IMR-90 (cell line): ENCODE measurements around the gene MAP6. TPM values are rescaled to one million over a fixed set of nuclear protein-coding genes. Genes with fewer than 3 reads are reported as not detected.

Source experiments
- ATAC-seq: fragments of 200-7000 bp; cut with Tn5 transposase; 2 replicates; pipeline ENCODE4 v1.9.1; 2020; ENCODE audit warnings: low read depth, mild to moderate bottlenecking, moderate library complexity
- BruUV-seq: library from RNA; stranded (reverse); fragments of 400-500 nt; replicated peaks from 2 replicates; lab custom pipeline; 2021; lab: Mats Ljungman, UMichigan
- CTCF ChIA-PET: fragments of 300-600 bp; formaldehyde crosslinking; extraction: SDS; loops from one replicate; lab custom pipeline; 2021; ENCODE audit warnings: antibody characterized with exemption; lab: Yijun Ruan, JAX
- POLR2A ChIA-PET: fragments of 300-600 bp; sonication (Branson Sonifier 250); formaldehyde crosslinking; loops from one replicate; lab custom pipeline; 2022; ENCODE audit warnings: antibody characterized with exemption; ENCODE audit not compliant: unreplicated experiment; lab: Charles Lee
- DNase-seq: peaks from one replicate; pipeline ENCODE4 v3.0.0; 2013
- H2AFZ ChIP-seq: replicated peaks from 2 replicates; pipeline ENCODE3; 2013; ENCODE audit warnings: low read length, mild to moderate bottlenecking; ENCODE audit not compliant: poor library complexity
- H2AK5ac ChIP-seq: 2 replicates; pipeline ENCODE4 v1.6.1; 2013; ENCODE audit warnings: low read depth, low read length, inconsistent platforms
- H2AK9ac ChIP-seq: replicated peaks from 2 replicates; pipeline ENCODE3; 2013; ENCODE audit warnings: mild to moderate bottlenecking, low read depth, low read length, moderate library complexity; ENCODE audit not compliant: poor library complexity
- H2BK120ac ChIP-seq: 2 replicates; pipeline ENCODE4 v1.6.1; 2013; ENCODE audit warnings: low read depth, low read length, inconsistent platforms
- H2BK15ac ChIP-seq: 3 replicates; pipeline ENCODE4 v1.6.1; 2013; ENCODE audit warnings: low read depth, low read length, inconsistent platforms
- H2BK20ac ChIP-seq: 2 replicates; pipeline ENCODE4 v1.6.1; 2013; ENCODE audit warnings: low read depth, mild to moderate bottlenecking, inconsistent platforms, low read length, moderate library complexity
- H2BK5ac ChIP-seq: 2 replicates; pipeline ENCODE4 v1.6.1; 2013; ENCODE audit warnings: mild to moderate bottlenecking, low read depth, low read length, inconsistent platforms; ENCODE audit not compliant: poor library complexity, severe bottlenecking
- H3K14ac ChIP-seq: replicated peaks from 2 replicates; pipeline ENCODE4 v1.6.1; 2013; ENCODE audit warnings: low read depth, low read length, inconsistent platforms
- H3K18ac ChIP-seq: 2 replicates; pipeline ENCODE4 v1.6.1; 2013; ENCODE audit warnings: low read depth, low read length, control low read depth
- H3K23ac ChIP-seq: 2 replicates; pipeline ENCODE4 v1.6.1; 2013; ENCODE audit warnings: low read depth, low read length, inconsistent platforms
- H3K27ac ChIP-seq: 2 replicates; pipeline ENCODE4 v1.5.1; 2013; ENCODE audit warnings: mild to moderate bottlenecking, control low read depth, low read length; ENCODE audit not compliant: insufficient read depth
- H3K27me3 ChIP-seq: 2 replicates; pipeline ENCODE4 v1.6.1; 2013; ENCODE audit warnings: low read length; ENCODE audit not compliant: control insufficient read depth, insufficient read depth
- H3K36me3 ChIP-seq: 2 replicates; pipeline ENCODE4 v1.6.1; 2013; ENCODE audit warnings: low read length, mixed read lengths; ENCODE audit not compliant: control insufficient read depth, insufficient read depth
- H3K4ac ChIP-seq: 2 replicates; pipeline ENCODE4 v1.6.1; 2013; ENCODE audit warnings: low read depth, low read length, inconsistent platforms
- H3K4me1 ChIP-seq: 2 replicates; pipeline ENCODE4 v1.6.1; 2013; ENCODE audit warnings: low read length, mixed read lengths; ENCODE audit not compliant: control insufficient read depth, insufficient read depth
- H3K4me2 ChIP-seq: 2 replicates; pipeline ENCODE4 v1.6.1; 2013; ENCODE audit warnings: low read depth, mild to moderate bottlenecking, control low read depth, low read length, moderate library complexity
- H3K4me3 ChIP-seq: 2 replicates; pipeline ENCODE4 v1.5.1; 2013; ENCODE audit warnings: low read depth, mild to moderate bottlenecking, control low read depth, low read length, moderate library complexity; ENCODE audit not compliant: insufficient read depth
- H3K56ac ChIP-seq: 2 replicates; pipeline ENCODE4 v1.6.1; 2013; ENCODE audit warnings: low read length, inconsistent platforms; ENCODE audit not compliant: insufficient read depth; ENCODE audit errors: extremely low read depth
- H3K79me1 ChIP-seq, 2 experiments: 2 replicates each; pipeline ENCODE4 v1.6.1; 2013; ENCODE audit warnings: low read length in 2 of 2, inconsistent platforms in 1 of 2, low read depth in 1 of 2
- H3K9ac ChIP-seq: 2 replicates; pipeline ENCODE4 v1.6.1; 2013; ENCODE audit warnings: low read depth, low read length, control low read depth
- H3K9me1 ChIP-seq: 2 replicates; pipeline ENCODE4 v1.6.1; 2013; ENCODE audit warnings: low read length, inconsistent platforms; ENCODE audit not compliant: insufficient read depth
- H3K9me3 ChIP-seq: 2 replicates; pipeline ENCODE4 v1.6.1; 2013; ENCODE audit warnings: low read length; ENCODE audit not compliant: control insufficient read depth, insufficient read depth
- H4K20me1 ChIP-seq: 2 replicates; pipeline ENCODE4 v1.6.1; 2013; ENCODE audit warnings: low read length, inconsistent platforms; ENCODE audit not compliant: insufficient read depth
- H4K5ac ChIP-seq: 2 replicates; pipeline ENCODE4 v1.6.1; 2013; ENCODE audit warnings: mild to moderate bottlenecking, low read depth, low read length, control low read depth
- H4K8ac ChIP-seq, 2 experiments: 2 replicates each; pipeline ENCODE4 v1.6.1; 2013; ENCODE audit warnings: low read depth in 2 of 2, low read length in 2 of 2, control low read depth in 1 of 2, inconsistent platforms in 1 of 2
- H4K91ac ChIP-seq: 2 replicates; pipeline ENCODE4 v1.6.1; 2013; ENCODE audit warnings: low read depth, low read length, inconsistent platforms; ENCODE audit not compliant: insufficient read depth
- CEBPB ChIP-seq: IDR thresholded peaks from 2 replicates; pipeline ENCODE4 v1.6.1; 2012; ENCODE audit warnings: low read depth, low read length, improper control_type of control experiment
- ELK1 ChIP-seq: fragments of 150-350 bp; IDR thresholded peaks from 2 replicates; pipeline ENCODE4 v1.6.1; 2016; ENCODE audit warnings: low read depth, mild to moderate bottlenecking, low read length, moderate library complexity, borderline replicate concordance
- NFE2L2 ChIP-seq: fragments of 150-350 bp; IDR thresholded peaks from 2 replicates; pipeline ENCODE4 v1.6.1; 2016; ENCODE audit warnings: low read depth, mild to moderate bottlenecking, low read length
- RAD21 ChIP-seq: IDR thresholded peaks from 2 replicates; pipeline ENCODE4 v1.6.1; 2012; ENCODE audit warnings: low read length, improper control_type of control experiment
- RCOR1 ChIP-seq: IDR thresholded peaks from 2 replicates; pipeline ENCODE4 v1.6.1; 2012; ENCODE audit warnings: mild to moderate bottlenecking, low read length, improper control_type of control experiment; ENCODE audit not compliant: insufficient replicate concordance
- SMC3 ChIP-seq: fragments of 150-350 bp; IDR thresholded peaks from 2 replicates; pipeline ENCODE4 v1.6.1; 2016; ENCODE audit warnings: low read depth, mild to moderate bottlenecking, antibody characterized with exemption, low read length, moderate library complexity
- USF2 ChIP-seq: fragments of 150-350 bp; IDR thresholded peaks from 2 replicates; pipeline ENCODE4 v1.6.1; 2017; ENCODE audit warnings: mild to moderate bottlenecking, antibody characterized with exemption, low read length, low read depth
- WGBS, 2 experiments: methylation state at CpG; one replicate each; pipeline versions ENCODE4 v1.1.5 to v1.1.7; 2013; ENCODE audit warnings: missing lambda C conversion rate in 2 of 2; ENCODE audit not compliant: insufficient read length in 1 of 2; ENCODE audit errors: extremely low coverage in 2 of 2; 5-methylcytosine and 5-hydroxymethylcytosine counted together
- dilution Hi-C: fragments of 300-500 bp; cut with HindIII; formaldehyde crosslinking; loops from one replicate; pipeline ENCODE4 v1.14.3; 2018; ENCODE audit warnings: low sequenced_read_pairs; ENCODE audit not compliant: unreplicated experiment
- in situ Hi-C: fragments of 300-500 bp; cut with MboI; formaldehyde crosslinking; loops from 3 replicates; pipeline ENCODE4 v1.14.3; 2019; ENCODE audit warnings: low sequenced_read_pairs, inconsistent platforms, mixed read lengths
- intact Hi-C: fragments of 100-400 bp; cut with micrococcal nuclease; formaldehyde crosslinking; loops from 2 replicates; pipeline ENCODE4 v1.10.0; 2022
- polyA plus RNA-seq, 3 experiments: library from polyadenylated mRNA; depleted of rRNA; stranded (reverse); fragments of >200 nt; gene quantifications; 2 replicates each; pipeline ENCODE4 v1.2.3, GENCODE V29; 2012; ENCODE audit warnings: low replicate concordance in 1 of 3
- total RNA-seq: library from RNA; depleted of rRNA; stranded (reverse); fragments of >200 nt; gene quantifications from 2 replicates; pipeline ENCODE4 v1.2.3, GENCODE V29; 2012
- TF ChIP-seq, protein P1 (sequence below): conservative IDR thresholded peaks from 2 replicates; pipeline ENCODE4 v1.5.1; 2012; ENCODE audit warnings: mild to moderate bottlenecking, low read depth, low read length, improper control_type of control experiment

The MAP6 gene
- total and polyA plus RNA-seq, 2 of the 4 experiments (the other 2 are of a cell fraction) = 3.0 to 3.4 TPM

DNA sequence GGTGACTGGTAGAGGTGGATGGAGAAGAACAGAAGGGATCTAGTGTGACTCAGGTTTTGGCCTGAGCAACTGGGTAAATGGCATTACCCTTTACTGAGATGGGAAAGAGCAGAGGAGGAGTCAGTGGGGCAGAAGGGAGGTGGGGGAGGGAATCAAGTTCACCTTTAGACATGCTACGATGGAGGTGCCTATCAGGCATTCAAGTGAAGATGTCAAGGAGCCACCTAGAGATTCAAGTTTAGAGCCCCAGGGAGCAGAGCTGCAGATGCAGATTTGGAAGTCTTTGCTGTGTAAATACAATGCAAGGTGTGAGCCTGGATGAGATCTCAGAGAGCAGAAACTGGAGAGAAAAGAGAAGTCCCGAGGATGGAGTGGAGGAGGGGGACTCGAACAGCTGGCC, 47.8 kb upstream of the MAP6 start (continued):
- TF ChIP-seq, protein P1, sequence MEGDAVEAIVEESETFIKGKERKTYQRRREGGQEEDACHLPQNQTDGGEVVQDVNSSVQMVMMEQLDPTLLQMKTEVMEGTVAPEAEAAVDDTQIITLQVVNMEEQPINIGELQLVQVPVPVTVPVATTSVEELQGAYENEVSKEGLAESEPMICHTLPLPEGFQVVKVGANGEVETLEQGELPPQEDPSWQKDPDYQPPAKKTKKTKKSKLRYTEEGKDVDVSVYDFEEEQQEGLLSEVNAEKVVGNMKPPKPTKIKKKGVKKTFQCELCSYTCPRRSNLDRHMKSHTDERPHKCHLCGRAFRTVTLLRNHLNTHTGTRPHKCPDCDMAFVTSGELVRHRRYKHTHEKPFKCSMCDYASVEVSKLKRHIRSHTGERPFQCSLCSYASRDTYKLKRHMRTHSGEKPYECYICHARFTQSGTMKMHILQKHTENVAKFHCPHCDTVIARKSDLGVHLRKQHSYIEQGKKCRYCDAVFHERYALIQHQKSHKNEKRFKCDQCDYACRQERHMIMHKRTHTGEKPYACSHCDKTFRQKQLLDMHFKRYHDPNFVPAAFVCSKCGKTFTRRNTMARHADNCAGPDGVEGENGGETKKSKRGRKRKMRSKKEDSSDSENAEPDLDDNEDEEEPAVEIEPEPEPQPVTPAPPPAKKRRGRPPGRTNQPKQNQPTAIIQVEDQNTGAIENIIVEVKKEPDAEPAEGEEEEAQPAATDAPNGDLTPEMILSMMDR = no peak
- no peak for TF ChIP-seq RCOR1
- TF ChIP-seq NFE2L2 = no peak

DNA sequence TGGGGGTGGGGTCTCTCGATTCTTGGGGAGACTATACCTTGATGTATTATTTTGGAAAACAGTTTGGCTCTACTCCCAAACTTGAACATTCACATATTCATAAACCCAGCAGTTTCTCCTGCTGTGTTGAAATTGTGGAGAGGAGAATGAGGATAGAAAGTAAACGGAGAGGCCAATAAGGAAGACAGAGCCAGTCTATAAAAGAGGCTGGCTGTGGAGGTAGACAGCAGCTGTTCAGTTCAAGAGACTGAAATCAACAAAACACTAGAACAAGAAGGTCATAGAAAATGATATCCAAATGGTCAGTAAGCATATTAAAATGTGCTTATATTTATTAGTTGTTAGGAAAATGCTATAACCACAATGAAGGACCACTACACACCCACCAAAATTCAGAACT, 46.9 kb upstream of the MAP6 start:
- intact Hi-C loops = no loop called here
- no peak for ATAC-seq
- no peak overlapping the region for H3K4me2 ChIP-seq
- no peaks in the 10 kb centered on the region for H3K9me3 ChIP-seq
- ChIA-PET POLR2A (no interaction called here), CTCF (no interaction called here)
- no peak overlapping the region for H3K27ac ChIP-seq
- no TSS peak for BruUV-seq
- H2BK5ac ChIP-seq = no peak overlapping the region
- H3K4me1 ChIP-seq = no peaks in the 10 kb centered on the region
- no peak overlapping the region for H4K5ac ChIP-seq
- no peak overlapping the region for H2BK120ac ChIP-seq
- no peaks in the 10 kb centered on the region for H3K9me1 ChIP-seq
- H2BK15ac ChIP-seq = no peak overlapping the region
- no peak overlapping the region for H3K4me3 ChIP-seq
- no peak overlapping the region for H2BK20ac ChIP-seq
- no peak overlapping the region for H3K23ac ChIP-seq
- dilution Hi-C loops = no loop called here
- in situ Hi-C loops = no loop called here
- no peak overlapping the region for H4K8ac ChIP-seq
- H2AK9ac ChIP-seq = no peak overlapping the region
- H4K91ac ChIP-seq = no peak overlapping the region
- H2AFZ ChIP-seq = no peak overlapping the region
- no peaks in the 10 kb centered on the region; the same call in 1 of the 2 replicates for H4K20me1 ChIP-seq
- H3K9ac ChIP-seq = no peak overlapping the region
- H3K4ac ChIP-seq = no peak overlapping the region
- WGBS, 2 experiments = no CpG with 5 or more reads among the region's 2 CpGs
- H2AK5ac ChIP-seq = no peak overlapping the region
- TF ChIP-seq ELK1 (no peak), USF2 (no peak), RAD21 (no peak), CEBPB (no peak), NFE2L2 (no peak), SMC3 (no peak)
- H3K27me3 ChIP-seq = peaks cover 66% of the 10 kb centered on the region
- H3K18ac ChIP-seq = no peak overlapping the region
- no peak for DNase-seq
- no peak overlapping the region for H3K14ac ChIP-seq
- H3K36me3 ChIP-seq = no peaks in the 10 kb centered on the region
- no peaks in the 10 kb centered on the region for H3K79me1 ChIP-seq
- H3K56ac ChIP-seq = no peak overlapping the region
